ENCODE results near the gene SEPTIN6. TPM values are rescaled to one million over a fixed set of nuclear protein-coding genes. Genes with fewer than 3 reads are reported as not detected.

SEPTIN6 gene
- polyA plus RNA-seq, 2 of the 4 experiments (the other 2 are of a cell fraction), result 12.9 to 15.2 TPM

DNA sequence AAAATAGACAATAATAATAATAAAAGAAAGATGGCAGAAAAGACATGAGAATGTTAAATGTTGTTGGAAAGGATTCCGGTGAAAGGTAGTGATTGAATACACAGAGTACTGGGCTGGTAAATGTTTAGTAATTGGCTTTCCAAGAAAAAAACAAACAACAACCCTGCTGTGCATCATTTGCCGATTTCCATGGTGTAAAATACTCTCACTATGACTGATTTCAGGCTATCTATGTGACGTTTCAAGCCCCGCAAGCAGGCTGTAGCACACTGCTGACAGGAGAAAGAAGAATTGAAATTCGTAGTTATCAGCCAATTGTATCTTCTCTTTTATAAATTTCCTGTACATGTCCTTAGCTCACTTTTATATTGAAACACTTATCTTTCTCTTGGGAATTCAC, 13.6 kb upstream of the SEPTIN6 start (continued):
- TF ChIP-seq ZSCAN20 (CRISPR knock-in tag; IDR thresholded peaks at IDR 0.05), result no peak
- TF ChIP-seq NPAS2 (CRISPR knock-in tag; IDR thresholded peaks at IDR 0.05; ENCODE audit: borderline replicate concordance), result no peak
- no peak for TF ChIP-seq HDAC2 (IDR thresholded peaks at IDR 0.05)
- TF ChIP-seq, protein P1, sequence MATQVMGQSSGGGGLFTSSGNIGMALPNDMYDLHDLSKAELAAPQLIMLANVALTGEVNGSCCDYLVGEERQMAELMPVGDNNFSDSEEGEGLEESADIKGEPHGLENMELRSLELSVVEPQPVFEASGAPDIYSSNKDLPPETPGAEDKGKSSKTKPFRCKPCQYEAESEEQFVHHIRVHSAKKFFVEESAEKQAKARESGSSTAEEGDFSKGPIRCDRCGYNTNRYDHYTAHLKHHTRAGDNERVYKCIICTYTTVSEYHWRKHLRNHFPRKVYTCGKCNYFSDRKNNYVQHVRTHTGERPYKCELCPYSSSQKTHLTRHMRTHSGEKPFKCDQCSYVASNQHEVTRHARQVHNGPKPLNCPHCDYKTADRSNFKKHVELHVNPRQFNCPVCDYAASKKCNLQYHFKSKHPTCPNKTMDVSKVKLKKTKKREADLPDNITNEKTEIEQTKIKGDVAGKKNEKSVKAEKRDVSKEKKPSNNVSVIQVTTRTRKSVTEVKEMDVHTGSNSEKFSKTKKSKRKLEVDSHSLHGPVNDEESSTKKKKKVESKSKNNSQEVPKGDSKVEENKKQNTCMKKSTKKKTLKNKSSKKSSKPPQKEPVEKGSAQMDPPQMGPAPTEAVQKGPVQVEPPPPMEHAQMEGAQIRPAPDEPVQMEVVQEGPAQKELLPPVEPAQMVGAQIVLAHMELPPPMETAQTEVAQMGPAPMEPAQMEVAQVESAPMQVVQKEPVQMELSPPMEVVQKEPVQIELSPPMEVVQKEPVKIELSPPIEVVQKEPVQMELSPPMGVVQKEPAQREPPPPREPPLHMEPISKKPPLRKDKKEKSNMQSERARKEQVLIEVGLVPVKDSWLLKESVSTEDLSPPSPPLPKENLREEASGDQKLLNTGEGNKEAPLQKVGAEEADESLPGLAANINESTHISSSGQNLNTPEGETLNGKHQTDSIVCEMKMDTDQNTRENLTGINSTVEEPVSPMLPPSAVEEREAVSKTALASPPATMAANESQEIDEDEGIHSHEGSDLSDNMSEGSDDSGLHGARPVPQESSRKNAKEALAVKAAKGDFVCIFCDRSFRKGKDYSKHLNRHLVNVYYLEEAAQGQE (IDR thresholded peaks at IDR 0.05), result no peak
- TF ChIP-seq EP300 (IDR thresholded peaks at IDR 0.05), result no peak

DNA sequence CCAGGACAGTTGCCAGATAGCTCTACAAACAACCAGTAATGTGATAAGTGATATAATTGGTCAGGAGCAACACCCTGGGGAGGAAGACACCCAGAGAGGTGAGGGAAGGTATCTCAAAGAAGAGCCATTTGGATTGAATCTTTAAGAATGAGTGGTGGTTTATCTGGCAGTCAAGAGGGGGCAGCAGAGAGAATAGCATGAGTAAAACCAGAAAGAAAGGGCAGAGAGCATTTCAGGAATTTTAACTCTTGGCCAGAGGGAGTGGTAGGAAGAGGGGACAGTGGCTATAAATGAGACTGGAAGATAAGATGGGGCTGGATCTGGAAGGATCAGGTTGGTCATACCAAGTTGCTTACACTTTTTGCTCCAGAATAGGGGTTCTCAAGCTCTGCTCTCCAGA, 5.9 kb upstream of the SEPTIN6 start:
- Histone ChIP-seq H3K27ac (no peak overlapping the region), H3K4me2 (no peak overlapping the region), H3K9me3 (no peaks in the 10 kb centered on the region), H3K4me1 (no peaks in the 10 kb centered on the region), H3K4me3 (no peak overlapping the region)
- TF ChIP-seq, protein P2, sequence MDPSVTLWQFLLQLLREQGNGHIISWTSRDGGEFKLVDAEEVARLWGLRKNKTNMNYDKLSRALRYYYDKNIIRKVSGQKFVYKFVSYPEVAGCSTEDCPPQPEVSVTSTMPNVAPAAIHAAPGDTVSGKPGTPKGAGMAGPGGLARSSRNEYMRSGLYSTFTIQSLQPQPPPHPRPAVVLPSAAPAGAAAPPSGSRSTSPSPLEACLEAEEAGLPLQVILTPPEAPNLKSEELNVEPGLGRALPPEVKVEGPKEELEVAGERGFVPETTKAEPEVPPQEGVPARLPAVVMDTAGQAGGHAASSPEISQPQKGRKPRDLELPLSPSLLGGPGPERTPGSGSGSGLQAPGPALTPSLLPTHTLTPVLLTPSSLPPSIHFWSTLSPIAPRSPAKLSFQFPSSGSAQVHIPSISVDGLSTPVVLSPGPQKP (IDR thresholded peaks at IDR 0.05; ENCODE audit: low read depth, low read length), result no peak
- TF ChIP-seq RAD21 (conservative IDR thresholded peaks at IDR 0.05 in 1 of 2, IDR thresholded peaks at IDR 0.05 in 1 of 2) (peak in 1 of 2 experiments; percentile 51; a peak in 2 of 5 replicates), SMC3 (IDR thresholded peaks at IDR 0.05) (0 out of 3 replicates have a peak, but pooled peaks have one; percentile 15), JUN (IDR thresholded peaks at IDR 0.05) (no peak), TFCP2L1 (CRISPR knock-in tag; IDR thresholded peaks at IDR 0.05) (no peak)
- TF ChIP-seq, protein P3, sequence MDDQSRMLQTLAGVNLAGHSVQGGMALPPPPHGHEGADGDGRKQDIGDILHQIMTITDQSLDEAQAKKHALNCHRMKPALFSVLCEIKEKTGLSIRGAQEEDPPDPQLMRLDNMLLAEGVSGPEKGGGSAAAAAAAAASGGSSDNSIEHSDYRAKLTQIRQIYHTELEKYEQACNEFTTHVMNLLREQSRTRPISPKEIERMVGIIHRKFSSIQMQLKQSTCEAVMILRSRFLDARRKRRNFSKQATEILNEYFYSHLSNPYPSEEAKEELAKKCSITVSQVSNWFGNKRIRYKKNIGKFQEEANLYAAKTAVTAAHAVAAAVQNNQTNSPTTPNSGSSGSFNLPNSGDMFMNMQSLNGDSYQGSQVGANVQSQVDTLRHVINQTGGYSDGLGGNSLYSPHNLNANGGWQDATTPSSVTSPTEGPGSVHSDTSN (IDR thresholded peaks at IDR 0.05), result no peak
- TF ChIP-seq, protein P4, sequence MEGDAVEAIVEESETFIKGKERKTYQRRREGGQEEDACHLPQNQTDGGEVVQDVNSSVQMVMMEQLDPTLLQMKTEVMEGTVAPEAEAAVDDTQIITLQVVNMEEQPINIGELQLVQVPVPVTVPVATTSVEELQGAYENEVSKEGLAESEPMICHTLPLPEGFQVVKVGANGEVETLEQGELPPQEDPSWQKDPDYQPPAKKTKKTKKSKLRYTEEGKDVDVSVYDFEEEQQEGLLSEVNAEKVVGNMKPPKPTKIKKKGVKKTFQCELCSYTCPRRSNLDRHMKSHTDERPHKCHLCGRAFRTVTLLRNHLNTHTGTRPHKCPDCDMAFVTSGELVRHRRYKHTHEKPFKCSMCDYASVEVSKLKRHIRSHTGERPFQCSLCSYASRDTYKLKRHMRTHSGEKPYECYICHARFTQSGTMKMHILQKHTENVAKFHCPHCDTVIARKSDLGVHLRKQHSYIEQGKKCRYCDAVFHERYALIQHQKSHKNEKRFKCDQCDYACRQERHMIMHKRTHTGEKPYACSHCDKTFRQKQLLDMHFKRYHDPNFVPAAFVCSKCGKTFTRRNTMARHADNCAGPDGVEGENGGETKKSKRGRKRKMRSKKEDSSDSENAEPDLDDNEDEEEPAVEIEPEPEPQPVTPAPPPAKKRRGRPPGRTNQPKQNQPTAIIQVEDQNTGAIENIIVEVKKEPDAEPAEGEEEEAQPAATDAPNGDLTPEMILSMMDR (IDR thresholded peaks at IDR 0.05), result peak; percentile 51
- FAIRE-seq (no peak), DNase-seq (ENCODE audit: low read depth in 1 of 2, low spot score in 1 of 2) (peak; percentile 70 to 75), ATAC-seq (peak; percentile 84 to 85)
- POLR2A ChIA-PET, result no interaction called here
- CTCF ChIA-PET, result interaction anchor here (0.6 to 3.5 kb wide), 6 partner anchors 8 to 172 kb away, joined by 3 to 12 read pairs (median 4); no protein-coding TSS in a partner anchor

DNA sequence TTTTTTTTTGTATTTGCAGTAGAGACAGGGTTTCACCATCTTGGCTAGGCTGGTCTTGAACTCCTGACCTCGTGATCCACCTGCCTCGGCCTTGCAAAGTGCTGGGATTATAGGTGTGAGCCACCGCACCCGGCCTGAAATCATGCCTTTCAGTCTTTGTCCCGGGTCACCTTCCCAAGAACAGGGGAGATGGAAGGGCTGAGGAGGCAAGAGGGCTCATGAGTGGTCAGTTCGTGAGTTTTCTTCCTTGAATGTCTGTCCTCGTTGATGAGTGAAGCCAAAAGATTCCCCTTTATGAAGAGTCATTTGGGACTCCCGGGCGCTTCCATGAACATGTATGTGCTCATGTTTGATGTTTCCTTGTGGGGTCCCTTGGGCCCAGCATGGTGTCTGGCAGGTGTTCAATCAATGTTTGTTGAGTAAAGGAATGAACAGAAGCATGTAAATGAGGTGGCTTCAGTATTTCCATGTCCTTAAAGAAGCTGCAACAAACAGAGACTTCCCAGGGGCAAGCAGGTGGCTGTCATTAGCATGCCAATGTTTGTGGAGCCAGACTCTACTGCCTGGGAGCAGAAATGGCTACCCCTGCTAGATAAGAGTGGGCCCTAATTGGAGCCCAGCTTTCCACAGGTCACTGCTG, 3.4 kb upstream of the SEPTIN6 start:
- TF ChIP-seq JUN (IDR thresholded peaks at IDR 0.05), result no peak
- no peak for TF ChIP-seq SREBF2 (IDR thresholded peaks at IDR 0.05)
- TF ChIP-seq EP300 (IDR thresholded peaks at IDR 0.05), result no peak
- TF ChIP-seq, protein P5, sequence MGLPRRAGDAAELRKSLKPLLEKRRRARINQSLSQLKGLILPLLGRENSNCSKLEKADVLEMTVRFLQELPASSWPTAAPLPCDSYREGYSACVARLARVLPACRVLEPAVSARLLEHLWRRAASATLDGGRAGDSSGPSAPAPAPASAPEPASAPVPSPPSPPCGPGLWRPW (IDR thresholded peaks at IDR 0.05), result no peak
- TF ChIP-seq, protein P6, sequence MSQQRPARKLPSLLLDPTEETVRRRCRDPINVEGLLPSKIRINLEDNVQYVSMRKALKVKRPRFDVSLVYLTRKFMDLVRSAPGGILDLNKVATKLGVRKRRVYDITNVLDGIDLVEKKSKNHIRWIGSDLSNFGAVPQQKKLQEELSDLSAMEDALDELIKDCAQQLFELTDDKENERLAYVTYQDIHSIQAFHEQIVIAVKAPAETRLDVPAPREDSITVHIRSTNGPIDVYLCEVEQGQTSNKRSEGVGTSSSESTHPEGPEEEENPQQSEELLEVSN (IDR thresholded peaks at IDR 0.05; ENCODE audit: borderline replicate concordance, low read depth), result no peak
- TF ChIP-seq CBX8 (IDR thresholded peaks at IDR 0.05), result no peak
- TF ChIP-seq PHF8 (IDR thresholded peaks at IDR 0.05; ENCODE audit: borderline replicate concordance, low read depth), result no peak
- TF ChIP-seq GATA3 (IDR thresholded peaks at IDR 0.05; ENCODE audit: borderline replicate concordance), result no peak
- no peak for TF ChIP-seq HOXA7 (CRISPR knock-in tag; IDR thresholded peaks at IDR 0.05)
- DNase-seq (ENCODE audit: low read depth in 1 of 2, low spot score in 1 of 2) (no peak), FAIRE-seq (no peak), ATAC-seq (no peak)
- 74% methylated on average over 7 of the region's 9 CpGs for WGBS (ENCODE audit: missing lambda C conversion rate)
- Histone ChIP-seq H3K9me3 (no peaks in the 10 kb centered on the region), H3K4me1 (peaks cover 6% of the 10 kb centered on the region; the same call in 2 of the 3 replicates), H3K27ac (no peak overlapping the region), H3K4me3 (no peak overlapping the region), H3K4me2 (no peak overlapping the region)
- ChIA-PET CTCF (no interaction called here), POLR2A (no interaction called here)
